GM12874 (cell line): ENCODE measurements around the gene SORT1.

Experiments
- CTCF ChIP-seq: IDR thresholded peaks from 2 replicates; pipeline ENCODE4 v1.5.1; 2011; ENCODE audit warnings: low read depth, mild to moderate bottlenecking, control low read depth, low read length, moderate library complexity; ENCODE audit not compliant: insufficient read depth

Gene SORT1

GRCh38 chr1:109383087-109383779, 14.5 kb downstream of the SORT1 start:
- no peak for TF ChIP-seq CTCF

- no peak for TF ChIP-seq CTCF
Measured at GRCh38 chr1:109381573-109381972, 16.1 kb downstream of the SORT1 start.

- no peak for TF ChIP-seq CTCF
Measured at GRCh38 chr1:109379907-109380306, 17.8 kb downstream of the SORT1 start.

GRCh38 chr1:109379422-109379821, 18.3 kb downstream of the SORT1 start:
- no peak for TF ChIP-seq CTCF

- TF ChIP-seq CTCF, result no peak
Measured at GRCh38 chr1:109377698-109378097, 20.0 kb downstream of the SORT1 start.

GRCh38 chr1:109373126-109373525, 24.6 kb downstream of the SORT1 start:
- TF ChIP-seq CTCF, result no peak

- no peak for TF ChIP-seq CTCF
Measured at GRCh38 chr1:109372281-109372680, 25.4 kb downstream of the SORT1 start.
